GM19324 (cell line): ENCODE data around the gene IFNL1.
"Not testable (repeated sequence)": the region's sequence is repeated elsewhere in the genome, so short reads cannot be mapped to it uniquely, and the experiment has no call there.

Source experiments
- ATAC-seq: cut with Tn5 transposase; IDR thresholded peaks from one replicate; pipeline ENCODE4 v1.9.1; 2021; ENCODE audit warnings: mild to moderate bottlenecking, moderate library complexity; ENCODE audit not compliant: unreplicated experiment, low FRiP score

The IFNL1 gene

DNA sequence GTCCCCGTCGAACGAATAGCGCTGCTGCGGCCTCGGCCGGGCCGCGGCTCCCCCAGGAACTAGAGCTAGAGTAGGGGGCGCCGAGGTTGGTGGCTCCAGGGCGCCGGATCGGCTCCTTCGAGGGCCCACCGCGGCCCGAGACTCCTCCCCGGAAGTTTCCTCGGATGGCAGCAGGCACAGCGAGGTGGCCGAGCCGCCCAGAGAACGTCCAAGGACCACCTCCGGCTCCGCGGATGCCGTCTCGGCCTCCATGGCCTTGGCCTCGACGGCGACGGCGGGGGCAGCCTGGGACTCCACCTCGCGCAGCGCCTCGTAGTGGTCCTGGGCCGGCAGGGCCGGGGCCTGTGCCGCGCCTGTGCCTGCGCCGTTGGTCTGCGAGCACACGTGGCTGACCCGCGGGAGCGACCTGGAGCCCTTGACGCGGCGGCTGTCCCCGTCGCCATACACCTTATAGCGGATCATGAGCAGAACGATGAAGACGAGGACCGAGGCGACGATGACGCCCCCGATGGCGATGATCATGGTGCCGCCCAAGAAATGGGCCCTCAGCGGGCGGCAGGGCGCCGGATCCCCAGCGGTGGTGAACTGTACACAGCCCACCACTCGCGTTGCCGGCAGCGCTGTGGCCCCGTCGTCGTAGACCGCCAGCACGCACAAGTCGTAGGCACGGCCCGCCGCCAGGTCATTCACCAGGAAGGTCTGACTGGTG, 11.8 kb downstream of the IFNL1 start:
- ATAC-seq: no peak

DNA sequence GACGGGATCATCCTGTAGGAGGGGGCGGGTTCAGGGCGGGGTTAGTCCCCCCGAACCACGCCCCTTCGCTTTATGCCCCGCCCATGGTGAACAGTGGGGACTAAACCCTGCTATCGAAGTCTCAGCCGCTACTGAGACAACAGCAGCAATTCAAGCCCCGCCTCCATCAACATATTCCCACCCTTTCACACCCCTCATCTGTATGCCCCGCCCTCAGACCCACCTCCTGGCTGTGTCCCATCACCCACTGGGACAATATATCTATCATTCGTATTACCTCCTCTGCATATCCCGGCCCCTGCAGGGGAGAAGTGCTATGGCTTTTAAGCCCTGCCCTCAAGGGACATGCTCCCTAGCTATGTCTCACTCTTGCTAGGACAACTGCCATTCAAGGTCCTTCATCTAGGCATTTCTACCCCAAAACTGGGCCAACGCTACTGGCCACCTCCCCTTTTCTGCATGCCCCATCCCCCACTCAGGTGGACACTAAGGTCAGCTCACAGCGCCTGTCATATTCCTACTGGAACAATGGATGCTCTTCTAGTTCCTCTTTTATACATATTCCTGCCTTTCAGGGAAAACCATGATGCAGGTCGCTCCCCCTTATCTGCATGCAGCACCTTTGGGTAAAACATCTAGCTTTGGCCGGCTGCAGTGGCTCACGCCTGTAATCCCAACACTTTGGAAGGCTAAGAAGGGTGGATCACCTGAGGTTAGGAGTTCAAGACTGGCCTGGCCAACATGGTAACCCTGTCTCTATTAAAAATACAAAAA, 12.5 kb downstream of the IFNL1 start:
- ATAC-seq: no peak

DNA sequence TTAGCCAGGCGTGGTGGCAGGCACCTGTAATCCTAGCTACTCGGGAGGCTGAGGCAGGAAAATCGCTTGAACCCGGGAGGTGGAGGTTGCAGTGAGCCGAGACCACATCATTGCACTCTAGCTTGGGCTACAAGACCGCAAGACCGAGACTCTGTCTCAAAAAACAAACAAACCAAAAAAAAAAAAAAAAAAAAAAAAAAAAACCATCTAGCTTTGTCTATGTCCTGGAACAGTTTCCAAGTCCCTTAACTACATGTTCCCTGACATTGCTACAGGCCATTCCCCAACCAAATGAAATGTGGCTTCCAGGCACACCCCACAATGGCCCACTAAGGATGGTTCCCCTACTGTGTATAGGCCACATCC, 13.1 kb downstream of the IFNL1 start:
- ATAC-seq: not testable (repeated sequence)

DNA sequence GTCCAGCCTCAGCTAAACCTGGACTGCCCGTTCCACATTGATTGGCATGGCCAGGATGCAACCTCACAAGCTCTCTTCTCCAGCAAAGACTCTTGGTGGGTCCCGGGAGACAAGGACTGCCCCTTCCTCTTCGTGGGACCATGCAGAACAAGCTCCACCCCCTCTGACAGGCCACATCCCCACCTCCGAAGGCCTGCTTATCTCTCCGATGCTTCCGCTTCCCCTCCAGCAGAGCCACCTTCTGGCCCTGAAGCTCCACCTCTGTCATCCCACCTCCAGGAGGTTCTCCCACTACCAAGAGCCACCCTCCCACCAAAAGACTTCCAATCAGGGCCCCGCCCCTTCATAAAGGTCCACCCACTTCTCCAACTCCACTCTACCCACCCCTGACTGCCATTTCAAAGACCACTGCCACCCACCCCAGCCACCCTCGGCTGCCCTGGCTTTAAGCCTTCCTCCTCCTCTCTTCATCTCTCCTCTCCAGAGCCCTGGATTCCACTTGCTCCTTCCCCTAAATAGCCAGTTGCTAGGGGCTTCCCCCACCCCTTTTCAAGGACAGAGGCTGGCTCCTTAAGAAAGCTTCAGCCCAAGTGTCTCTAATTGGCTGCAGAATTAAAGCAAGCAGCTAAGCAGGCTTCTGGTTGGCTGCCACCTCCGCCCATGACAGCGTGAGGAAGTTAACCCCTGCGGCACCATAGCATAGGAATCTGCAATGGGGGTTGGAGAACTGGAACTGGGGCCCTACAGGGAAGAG, 14.5 kb downstream of the IFNL1 start:
- ATAC-seq: no peak

DNA sequence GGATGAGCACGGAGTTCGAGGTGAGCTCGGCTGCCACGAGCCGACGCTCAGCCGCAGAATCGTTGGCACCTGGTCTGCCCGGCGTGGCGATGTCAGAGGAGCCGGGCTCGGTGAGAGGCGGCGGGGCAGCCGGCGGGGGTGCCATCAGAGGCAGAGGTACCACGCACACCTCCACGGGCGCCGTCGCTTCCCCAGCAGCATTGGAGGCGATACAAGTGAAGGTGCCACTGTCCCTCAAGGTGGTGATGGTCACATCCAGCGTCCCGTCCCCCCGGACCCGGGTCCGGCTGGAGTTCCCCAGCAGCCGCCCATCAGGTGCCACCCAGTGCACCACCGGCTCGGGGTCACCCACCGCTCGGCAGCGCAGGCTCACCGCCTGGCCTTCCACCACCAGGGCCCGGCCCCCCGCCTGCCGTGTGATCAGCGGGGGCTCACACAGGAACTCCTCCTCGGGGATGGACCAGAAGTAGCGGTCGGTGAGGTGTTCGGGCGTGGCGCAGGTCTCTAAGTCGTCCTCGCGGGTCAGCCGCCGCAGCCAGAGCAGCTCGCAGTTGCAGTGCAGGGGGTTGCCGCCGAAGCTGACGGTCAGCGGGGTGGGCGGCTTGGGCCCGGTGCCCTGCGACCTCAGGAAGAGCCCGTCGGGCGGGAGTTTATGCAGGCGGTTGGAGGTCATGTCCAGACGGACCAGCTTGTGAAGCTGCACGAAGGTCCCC, 18.0 kb downstream of the IFNL1 start:
- no peak for ATAC-seq

DNA sequence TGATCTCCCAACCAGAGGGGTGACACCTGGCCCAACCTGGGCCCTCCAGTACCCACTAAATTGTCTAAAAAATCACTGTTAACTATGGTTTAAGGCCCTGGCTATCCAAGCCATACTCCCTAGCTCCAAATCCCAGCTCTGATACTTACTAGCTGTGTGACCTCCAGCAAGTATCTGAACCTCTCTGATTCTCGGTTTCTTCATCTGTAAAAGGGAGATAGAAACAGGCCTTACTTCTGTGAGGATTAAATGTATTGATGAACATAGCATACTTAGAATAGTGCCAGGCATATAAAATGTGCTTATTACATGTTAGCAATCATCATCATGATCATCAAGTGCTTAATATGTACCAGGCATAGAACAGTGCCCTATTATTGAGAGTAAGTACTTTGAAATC, 19.7 kb downstream of the IFNL1 start:
- ATAC-seq: no peak

DNA sequence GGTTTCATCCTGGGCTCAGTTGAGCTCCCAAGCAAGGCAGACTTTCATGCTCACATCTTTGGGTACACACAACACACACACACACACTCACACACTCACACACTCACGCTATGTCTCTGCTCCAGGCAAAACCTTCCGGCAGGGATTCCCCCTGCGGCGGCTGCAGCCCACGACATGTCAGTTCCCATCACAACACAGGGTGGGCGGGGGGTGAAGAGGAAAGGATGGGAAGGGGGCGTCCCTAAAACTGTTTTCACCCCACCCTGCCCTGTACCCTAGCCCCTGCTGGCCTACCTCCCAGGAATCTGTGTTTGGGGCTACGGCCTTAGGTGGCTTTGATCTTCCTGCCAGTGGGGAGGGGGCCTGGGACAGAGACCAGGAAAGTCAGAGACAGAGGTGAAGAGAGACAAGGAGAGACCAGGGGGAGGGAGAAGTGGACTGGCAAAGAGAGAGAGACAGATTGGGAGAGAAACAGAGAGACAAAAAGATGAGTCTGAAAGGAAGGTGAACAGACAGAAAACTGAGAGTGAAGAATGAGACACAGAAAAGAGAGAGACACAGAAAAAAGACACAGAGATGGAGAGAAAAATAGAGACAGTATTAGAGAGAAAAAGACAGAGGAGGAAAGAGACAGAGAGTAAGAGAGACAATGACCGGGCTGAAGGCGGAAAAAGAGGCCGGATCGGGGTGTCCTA, 20.6 kb downstream of the IFNL1 start:
- no peak for ATAC-seq

DNA sequence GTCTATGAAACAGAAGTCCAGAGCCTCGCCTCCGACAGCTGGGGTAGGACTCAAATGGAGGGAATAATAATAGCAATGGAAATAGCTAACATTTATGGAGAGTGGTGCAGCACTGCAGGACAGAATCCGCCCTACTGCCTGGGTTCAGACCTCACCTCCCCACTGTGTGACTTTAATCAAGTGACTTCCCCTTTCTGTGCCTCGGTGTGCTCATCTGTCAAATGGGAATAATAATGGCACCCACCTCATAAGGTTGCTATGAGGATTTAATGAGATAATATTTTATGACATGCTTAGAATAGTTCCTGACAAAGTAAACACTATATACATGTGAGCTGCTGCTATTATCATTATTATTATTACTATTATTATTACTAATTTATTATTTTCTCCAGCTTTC, 21.3 kb downstream of the IFNL1 start:
- ATAC-seq: no peak

DNA sequence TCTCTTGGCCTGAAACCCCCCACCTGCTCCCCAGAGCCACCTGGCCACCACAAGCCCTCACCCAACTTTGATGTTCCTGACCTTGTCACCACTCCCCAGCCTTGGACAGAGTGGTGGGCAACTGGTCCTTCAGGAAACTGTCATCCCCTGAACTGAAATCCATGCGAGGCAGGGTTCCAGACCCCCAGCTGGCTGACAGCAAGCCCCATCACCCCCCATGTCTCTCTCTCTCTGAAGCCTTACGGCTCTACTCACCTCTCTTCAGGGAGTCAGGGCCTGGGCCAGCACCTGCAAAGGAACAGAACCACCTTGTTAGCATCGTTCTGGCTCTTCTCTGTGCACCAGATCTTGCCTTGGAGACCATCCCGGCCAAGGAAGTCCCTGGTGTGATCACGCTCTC, 21.9 kb downstream of the IFNL1 start:
- no peak for ATAC-seq

DNA sequence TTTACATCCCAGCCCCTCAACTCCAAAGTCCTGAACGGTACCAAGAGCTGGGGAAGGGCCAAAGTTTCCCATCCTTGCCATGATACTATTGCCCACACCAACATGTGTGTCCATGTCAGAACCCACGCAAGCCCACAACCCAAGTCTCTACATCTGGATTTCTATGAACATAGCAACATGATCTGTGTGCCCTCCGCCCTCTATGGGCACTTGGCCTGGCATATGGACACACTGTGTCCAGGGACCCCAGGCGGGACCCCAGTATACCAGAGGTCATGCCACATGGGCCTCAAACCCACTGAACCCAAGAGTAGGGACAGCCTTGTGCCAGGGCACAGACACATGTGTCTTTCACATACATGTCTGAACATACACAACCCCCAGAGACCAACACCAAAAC, 22.5 kb downstream of the IFNL1 start:
- ATAC-seq: no peak

DNA sequence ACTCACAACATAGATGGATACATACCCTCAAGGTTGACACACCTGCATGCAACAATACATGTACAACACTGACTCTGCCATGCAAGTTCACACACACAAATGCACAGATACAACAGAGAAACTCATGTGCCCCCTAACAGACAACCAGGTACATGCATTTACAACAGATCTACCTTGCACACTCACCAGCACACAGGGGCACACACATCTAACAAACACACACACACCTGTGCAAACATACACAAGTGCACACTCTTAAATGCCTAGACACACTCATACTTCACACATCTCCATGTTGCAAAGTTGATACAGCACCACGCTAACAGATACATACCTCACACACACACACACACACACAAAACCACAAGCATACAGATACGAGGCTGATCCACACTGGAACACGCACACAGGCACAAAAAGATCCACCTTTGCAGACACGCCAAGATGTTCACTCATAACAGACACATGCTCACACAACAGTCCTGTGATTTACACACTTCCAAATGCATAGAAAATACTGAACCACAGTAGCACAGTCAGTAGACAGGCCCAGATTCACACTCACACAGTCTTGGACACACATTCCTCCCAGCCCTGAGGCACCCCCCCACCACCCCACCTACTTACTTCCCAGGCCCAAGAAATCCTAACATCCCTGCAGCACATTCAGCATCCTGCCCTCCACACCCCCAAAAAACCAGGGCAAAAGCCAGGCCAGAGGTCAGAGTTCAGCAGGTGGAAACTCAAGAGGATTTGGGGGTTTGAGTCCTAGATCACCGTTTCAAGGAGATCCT, 23.1 kb downstream of the IFNL1 start:
- ATAC-seq: no peak

DNA sequence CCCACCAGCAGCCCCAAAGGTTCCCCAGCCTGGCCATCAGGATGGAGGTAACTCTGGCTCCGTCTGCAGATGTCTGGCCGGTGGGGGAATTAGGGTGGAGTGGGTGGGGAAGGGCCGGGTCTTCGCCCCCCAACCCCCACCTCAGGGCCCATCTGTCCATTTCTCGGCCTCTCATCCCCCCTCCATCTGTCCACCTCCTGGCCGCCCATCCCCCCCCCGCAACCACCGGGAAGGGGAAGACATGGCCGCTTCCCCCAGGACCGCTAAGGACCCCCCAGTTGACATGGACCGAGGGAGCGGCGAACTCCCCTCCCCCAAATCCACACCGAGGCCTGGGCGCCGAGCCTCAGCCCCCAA, 23.7 kb downstream of the IFNL1 start:
- ATAC-seq: no peak

DNA sequence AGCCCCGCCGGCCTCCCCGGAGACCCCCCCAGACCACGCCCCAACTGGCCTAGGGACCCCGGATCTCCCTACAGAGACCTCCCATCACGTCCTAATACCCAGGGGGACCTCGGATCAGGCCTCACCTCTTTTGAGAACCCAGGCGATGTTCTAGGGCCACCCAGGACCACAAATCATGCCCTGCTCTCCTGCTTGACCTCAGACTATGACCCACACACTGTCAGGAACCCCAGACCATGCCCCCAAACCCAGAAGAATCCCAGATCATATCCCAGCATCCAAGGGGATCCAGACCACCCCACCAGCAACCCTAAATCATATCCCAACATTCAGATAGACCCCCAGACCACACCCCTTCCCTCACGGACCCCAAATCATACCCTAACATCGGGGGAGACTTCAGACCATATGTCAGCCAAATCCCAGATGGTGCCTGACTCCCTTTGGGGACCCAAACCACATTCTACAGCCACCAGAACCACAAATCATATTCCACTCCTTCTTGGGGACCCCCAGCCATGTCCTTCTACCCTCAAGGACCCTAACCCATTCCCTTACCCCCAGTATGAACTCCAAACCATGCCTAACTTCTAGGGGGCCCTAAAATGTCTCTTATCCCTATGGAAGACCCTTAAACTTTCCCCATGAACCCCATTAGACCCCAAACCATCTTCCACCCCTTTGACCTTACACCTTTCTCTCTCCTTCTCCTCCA, 25.1 kb downstream of the IFNL1 start:
- ATAC-seq: no peak

DNA sequence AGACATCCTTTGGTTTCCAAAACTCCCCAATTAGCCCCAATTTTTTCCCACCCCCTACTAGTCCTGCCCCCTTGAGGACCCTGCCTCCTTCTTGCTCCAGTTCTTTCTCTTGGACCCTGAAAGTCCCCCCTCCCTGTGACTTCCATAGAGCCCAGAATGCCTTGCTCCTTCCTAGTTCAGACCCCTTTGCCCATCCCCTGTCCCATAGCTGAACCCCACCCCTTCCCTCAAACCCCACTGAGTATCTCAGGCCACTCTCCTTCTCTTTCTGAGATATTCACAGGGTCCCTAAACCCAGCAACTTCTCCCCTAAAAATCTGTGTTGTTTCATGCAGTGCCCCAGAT, 25.6 kb downstream of the IFNL1 start:
- ATAC-seq: no peak

DNA sequence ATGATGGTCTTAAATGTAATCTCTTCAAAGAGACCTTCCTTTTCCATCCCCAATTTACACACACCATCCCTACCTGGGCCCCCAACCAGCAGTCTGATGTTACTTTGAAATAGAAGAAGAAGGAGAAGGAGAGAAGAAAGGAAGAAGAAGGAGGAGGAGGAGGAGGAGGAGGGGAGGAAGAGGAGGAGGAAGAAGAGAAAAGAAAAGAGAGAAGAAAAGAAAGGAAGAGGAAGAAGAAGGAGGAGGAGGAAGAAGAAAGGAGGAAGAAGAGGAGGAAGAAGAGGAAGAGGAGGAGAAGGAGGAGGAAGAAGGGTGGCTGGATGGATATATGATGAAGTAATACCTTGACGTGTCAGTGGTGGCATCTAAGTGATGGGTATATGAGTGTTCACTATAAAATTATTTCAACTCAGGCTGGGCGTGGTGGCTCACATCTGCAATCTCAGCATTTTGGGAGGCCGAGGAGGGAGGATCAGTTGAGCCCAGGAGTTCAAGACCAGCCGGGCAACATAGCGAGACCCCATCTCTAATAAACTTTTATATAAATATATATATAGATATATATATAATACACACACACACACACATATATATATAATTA, 28.1 kb downstream of the IFNL1 start:
- ATAC-seq: no peak

DNA sequence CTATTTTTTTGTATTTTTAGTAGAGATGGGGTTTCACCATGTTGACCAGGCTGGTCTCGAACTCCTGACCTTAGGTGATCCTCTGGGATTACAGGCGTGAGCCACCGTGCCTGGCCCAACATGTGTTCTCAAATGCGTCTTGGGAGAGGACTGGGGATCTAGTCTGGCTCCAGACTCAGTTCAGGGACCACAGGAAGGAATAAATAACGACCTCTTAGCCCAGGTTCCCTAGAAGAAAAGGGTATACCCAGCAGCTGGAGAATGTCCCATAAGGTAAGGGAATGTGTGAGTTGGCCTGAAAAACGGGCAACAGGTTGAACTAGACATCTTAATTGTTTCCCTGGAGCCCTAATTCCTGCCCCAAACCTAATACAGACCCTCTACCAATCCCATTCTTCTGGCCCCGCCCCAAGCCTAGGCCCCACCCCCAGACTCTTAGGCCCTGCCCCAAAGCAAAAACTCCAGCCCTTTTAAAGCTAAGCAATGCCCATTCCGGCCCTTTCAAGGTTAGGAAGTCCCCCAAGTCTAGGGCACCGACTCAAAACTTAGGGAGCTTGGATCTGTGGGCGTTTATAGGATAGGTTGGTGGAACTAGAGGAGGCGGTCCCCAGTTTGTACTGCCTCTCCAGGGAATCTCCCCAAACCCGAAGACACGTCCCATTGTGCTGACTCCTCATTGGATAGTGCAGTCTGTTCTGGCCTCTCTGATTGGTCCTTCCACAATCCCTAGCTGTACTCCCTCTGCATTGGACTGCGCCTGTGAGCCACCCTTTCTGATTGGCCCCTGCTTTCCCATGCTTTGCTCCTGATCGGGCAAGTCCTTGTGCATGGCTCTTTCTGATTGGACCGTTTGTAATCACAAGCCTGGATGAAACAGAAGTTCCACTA, 29.8 kb downstream of the IFNL1 start:
- ATAC-seq: no peak

DNA sequence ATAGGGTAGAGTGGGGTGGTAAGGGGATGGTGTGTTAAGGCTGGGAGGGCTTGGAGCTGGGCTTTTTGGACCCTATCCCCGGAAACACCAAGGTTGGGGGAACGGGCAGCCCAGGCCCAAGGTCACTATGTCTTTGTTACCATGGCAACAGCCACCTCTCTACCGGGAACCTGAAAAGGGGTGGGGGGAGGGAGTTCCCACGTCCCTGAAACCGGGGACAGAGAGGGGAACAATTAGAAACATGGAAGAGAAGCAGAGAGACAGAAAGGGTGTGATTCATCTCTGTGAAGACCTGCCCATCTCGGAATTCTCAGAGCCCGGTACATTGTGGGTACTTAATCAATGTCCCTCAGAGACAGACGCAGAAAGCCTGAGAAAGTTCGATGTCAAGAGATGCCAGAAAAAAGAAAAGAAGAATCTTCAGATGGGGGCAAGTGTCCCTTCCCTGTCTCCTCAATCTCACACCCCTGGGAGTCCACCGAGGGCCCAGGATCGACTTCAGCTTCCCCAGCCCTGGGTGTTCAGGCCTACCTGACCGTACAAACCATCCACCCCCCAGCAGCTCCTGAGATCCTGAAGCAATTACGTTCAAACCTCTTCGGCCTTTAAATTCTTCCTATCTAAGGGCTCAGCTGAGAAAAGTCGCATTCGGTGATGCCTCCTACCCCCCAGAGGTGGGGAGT, 31.3 kb downstream of the IFNL1 start:
- ATAC-seq: no peak
